Measurements from ENCODE around the gene NIT1.
A peak's percentile ranks its signal among the peaks of the same experiment; 100 is the strongest.

NIT1 gene

GRCh38 chr1:161117759-161118581 lies at the start of gene NIT1, which contains the start of gene PFDN2:
NIT1 (plus strand) TSS chr1:161118105; CDS start chr1:161118177, 72 bp downstream.
PFDN2 (minus strand) TSS chr1:161118037; CDS start chr1:161118026, 11 bp downstream.
- DNase-seq (ENCODE audit: low spot score): peak; percentile 88

GRCh38 chr1:161068306-161069234 lies 49.3 kb upstream of the NIT1 start:
- DNase-seq (ENCODE audit: low spot score): no peak

GRCh38 chr1:161069241-161069640 lies 48.7 kb upstream of the NIT1 start:
- no peak for DNase-seq (ENCODE audit: low spot score)

GRCh38 chr1:161069731-161070270 lies 48.1 kb upstream of the NIT1 start, which contains the start of gene ARHGAP30:
ARHGAP30 (minus strand) TSS chr1:161069891; CDS start chr1:161069624, 267 bp downstream.
- no peak for DNase-seq (ENCODE audit: low spot score)

- DNase-seq (ENCODE audit: low spot score): no peak
These were observed 47.1 kb upstream of the NIT1 start for GRCh38 chr1:161070761-161071160.

GRCh38 chr1:161071886-161072371 lies 46.0 kb upstream of the NIT1 start:
- DNase-seq (ENCODE audit: low spot score): peak; percentile 38

- DNase-seq (ENCODE audit: low spot score): no peak
These were observed 45.0 kb upstream of the NIT1 start for GRCh38 chr1:161072751-161073449.

- DNase-seq (ENCODE audit: low spot score): no peak
These were observed 44.3 kb upstream of the NIT1 start for GRCh38 chr1:161073474-161074121.

GRCh38 chr1:161074676-161075368 lies 43.1 kb upstream of the NIT1 start:
- DNase-seq (ENCODE audit: low spot score): no peak

GRCh38 chr1:161076410-161076809 lies 41.5 kb upstream of the NIT1 start:
- no peak for DNase-seq (ENCODE audit: low spot score)

GRCh38 chr1:161077426-161077825 lies 40.5 kb upstream of the NIT1 start:
- DNase-seq (ENCODE audit: low spot score): no peak

GRCh38 chr1:161079436-161080110 lies 38.3 kb upstream of the NIT1 start:
- no peak for DNase-seq (ENCODE audit: low spot score)

GRCh38 chr1:161080441-161081405 lies 37.2 kb upstream of the NIT1 start:
- no peak for DNase-seq (ENCODE audit: low spot score)

GRCh38 chr1:161081519-161081918 lies 36.4 kb upstream of the NIT1 start:
- DNase-seq (ENCODE audit: low spot score): no peak

GRCh38 chr1:161082483-161082882 lies 35.4 kb upstream of the NIT1 start:
- no peak for DNase-seq (ENCODE audit: low spot score)

GRCh38 chr1:161082996-161083747 lies 34.7 kb upstream of the NIT1 start:
- no peak for DNase-seq (ENCODE audit: low spot score)

- DNase-seq (ENCODE audit: low spot score): no peak
These were observed 33.9 kb upstream of the NIT1 start for GRCh38 chr1:161083748-161084596.

Data from cerebellar cortex (tissue), 1 donor.